Keratinocyte (primary cell): ENCODE measurements around the gene PRSS12. TPM values are rescaled to one million over a fixed set of nuclear protein-coding genes. Genes with fewer than 3 reads are reported as not detected.

Experiments used
- DNase-seq: peaks from one replicate; pipeline ENCODE4 v3.0.0-alpha.2; 2011; ENCODE audit warnings: low read depth, missing footprints, low spot score
- FAIRE-seq: peaks from 2 replicates; lab custom pipeline; 2011; peaks lifted over from hg19 to GRCh38; lab: Jason Lieb, UNC
- H2AFZ ChIP-seq: 2 replicates; pipeline ENCODE4 v1.6.0; 2012; ENCODE audit warnings: low read length, control low read depth, inconsistent platforms; ENCODE audit not compliant: control insufficient read depth
- H3K27ac ChIP-seq: 2 replicates; pipeline ENCODE4 v1.5.1; 2011; ENCODE audit warnings: low read length; ENCODE audit not compliant: control insufficient read depth, insufficient read depth
- H3K27me3 ChIP-seq: 3 replicates; pipeline ENCODE4 v1.6.0; 2011; ENCODE audit warnings: low read length; ENCODE audit not compliant: control insufficient read depth, insufficient read depth; ENCODE audit errors: extremely low read depth
- H3K36me3 ChIP-seq, 2 experiments: 2 replicates in 1 of 2; 3 replicates in 1 of 2; pipeline ENCODE4 v1.5.1; 2011; ENCODE audit warnings: low read length in 2 of 2, mild to moderate bottlenecking in 1 of 2; ENCODE audit not compliant: control insufficient read depth in 2 of 2, insufficient read depth in 2 of 2; ENCODE audit errors: extremely low read depth in 1 of 2
- H3K4me1 ChIP-seq: 3 replicates; pipeline ENCODE4 v1.5.1; 2011; ENCODE audit warnings: low read length; ENCODE audit not compliant: control insufficient read depth, insufficient read depth; ENCODE audit errors: extremely low read depth
- H3K4me2 ChIP-seq: 3 replicates; pipeline ENCODE4 v1.6.0; 2011; ENCODE audit warnings: low read depth, low read length; ENCODE audit not compliant: control insufficient read depth, insufficient read depth; ENCODE audit errors: extremely low read depth
- H3K4me3 ChIP-seq, 3 experiments: fragments of 200-600 bp in 1 of 3; sonication (generic) in 1 of 3; 2 replicates in 2 of 3; 3 replicates in 1 of 3; pipeline ENCODE4 v1.5.1; 2011 to 2016; ENCODE audit warnings: low read length in 3 of 3, mild to moderate bottlenecking in 3 of 3, control low read depth in 2 of 3, inconsistent platforms in 1 of 3, low read depth in 1 of 3, mixed read lengths in 1 of 3, mixed run types in 1 of 3, moderate library complexity in 1 of 3; ENCODE audit not compliant: control insufficient read depth in 2 of 3, insufficient read depth in 2 of 3; ENCODE audit errors: extremely low read depth in 1 of 3
- H3K79me2 ChIP-seq: 2 replicates; pipeline ENCODE4 v1.6.0; 2012; ENCODE audit warnings: low read length; ENCODE audit not compliant: control insufficient read depth, insufficient read depth
- H3K9ac ChIP-seq: 3 replicates; pipeline ENCODE4 v1.6.0; 2011; ENCODE audit warnings: low read length; ENCODE audit not compliant: control insufficient read depth, insufficient read depth; ENCODE audit errors: extremely low read depth
- H3K9me1 ChIP-seq: 3 replicates; pipeline ENCODE4 v1.6.0; 2011; ENCODE audit warnings: low read length; ENCODE audit not compliant: control insufficient read depth, insufficient read depth; ENCODE audit errors: extremely low read depth
- H3K9me3 ChIP-seq: 2 replicates; pipeline ENCODE4 v1.5.1; 2012; ENCODE audit warnings: low read depth, low read length; ENCODE audit not compliant: control insufficient read depth
- H4K20me1 ChIP-seq: 3 replicates; pipeline ENCODE4 v1.6.0; 2011; ENCODE audit warnings: low read length; ENCODE audit not compliant: control insufficient read depth, insufficient read depth; ENCODE audit errors: extremely low read depth
- CTCF ChIP-seq, 3 experiments: IDR thresholded peaks in 1 of 3; conservative IDR thresholded peaks in 1 of 3; optimal IDR thresholded peaks in 1 of 3; 2 replicates in 2 of 3; 3 replicates in 1 of 3; pipeline versions ENCODE3 to v1.5.1; 2011; ENCODE audit warnings: low read length in 3 of 3, mild to moderate bottlenecking in 3 of 3, moderate library complexity in 2 of 3, control low read depth in 1 of 3, inconsistent platforms in 1 of 3; ENCODE audit not compliant: insufficient read depth in 2 of 3; ENCODE audit errors: extremely low read depth in 1 of 3
- EZH2 ChIP-seq: IDR thresholded peaks from one replicate; pipeline ENCODE4 v1.6.1; 2012; ENCODE audit warnings: inconsistent platforms, mild to moderate bottlenecking, low read length, moderate library complexity
- dilution Hi-C: fragments of 300-500 bp; cut with MboI; formaldehyde crosslinking; loops from one replicate; pipeline ENCODE4 v1.7.0; 2020; ENCODE audit warnings: low sequenced_read_pairs; ENCODE audit not compliant: extremely low pct_ligation_motif_present
- polyA plus RNA-seq, 5 experiments: library from polyadenylated mRNA; depleted of rRNA in 3 of 5; stranded (reverse) in 3 of 5; stranded (forward) in 1 of 5; unstranded in 1 of 5; fragments of >200 nt; gene quantifications; 1 replicate in 1 of 5; 2 replicates in 3 of 5; 3 replicates in 1 of 5; pipeline versions ENCODE4 v1.2.1 to v1.2.3, GENCODE V29; 2011 to 2012; ENCODE audit warnings: missing spikeins in 2 of 5, low read depth in 1 of 5, low replicate concordance in 1 of 5

The PRSS12 gene
- polyA plus RNA-seq, 1 donor (not counting 4 experiments of a cell fraction or from before 2014, with no cell fraction given) = 16.6 TPM

DNA sequence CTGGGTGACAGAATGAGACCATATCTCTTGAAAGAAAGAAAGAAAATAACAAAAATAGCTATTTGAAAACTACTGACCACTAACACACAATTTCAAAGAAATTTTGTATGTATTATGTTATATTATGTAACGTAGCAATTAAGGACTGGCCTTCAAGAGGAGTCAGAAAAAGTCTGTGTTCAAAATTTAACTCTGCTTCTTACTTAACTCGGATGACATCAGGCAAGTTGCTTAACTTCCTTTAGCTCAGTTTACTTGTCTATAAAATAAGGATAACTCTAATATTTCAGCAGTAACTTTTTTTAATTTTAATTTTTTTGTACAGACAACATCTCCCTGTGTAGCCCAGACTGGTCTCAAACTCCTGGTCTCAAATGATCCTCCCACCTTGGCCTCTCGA lies 14.6 kb upstream of the PRSS12 start:
- H3K4me1 ChIP-seq = no peaks in the 10 kb centered on the region
- no peak for FAIRE-seq
- no peak overlapping the region for H3K4me3 ChIP-seq
- no peak overlapping the region for H2AFZ ChIP-seq
- H3K27ac ChIP-seq = no peak overlapping the region
- dilution Hi-C loops = no loop called here
- no peaks in the 10 kb centered on the region for H3K27me3 ChIP-seq
- H3K79me2 ChIP-seq = no peaks in the 10 kb centered on the region
- no peaks in the 10 kb centered on the region for H3K9me1 ChIP-seq
- no peak for DNase-seq
- no peaks in the 10 kb centered on the region for H3K36me3 ChIP-seq
- no peaks in the 10 kb centered on the region for H4K20me1 ChIP-seq
- H3K9me3 ChIP-seq = no peaks in the 10 kb centered on the region
- no peak for TF ChIP-seq EZH2
- TF ChIP-seq CTCF (optimal IDR thresholded peaks at IDR 0.05 in 1 of 3, IDR thresholded peaks at IDR 0.05 in 1 of 3, conservative IDR thresholded peaks at IDR 0.05 in 1 of 3; ENCODE audit: extremely low read depth in 1 of 3, insufficient read depth in 2 of 3, low read length in 3 of 3) = no peak
- no peak overlapping the region for H3K4me2 ChIP-seq
- H3K9ac ChIP-seq = no peak overlapping the region

DNA sequence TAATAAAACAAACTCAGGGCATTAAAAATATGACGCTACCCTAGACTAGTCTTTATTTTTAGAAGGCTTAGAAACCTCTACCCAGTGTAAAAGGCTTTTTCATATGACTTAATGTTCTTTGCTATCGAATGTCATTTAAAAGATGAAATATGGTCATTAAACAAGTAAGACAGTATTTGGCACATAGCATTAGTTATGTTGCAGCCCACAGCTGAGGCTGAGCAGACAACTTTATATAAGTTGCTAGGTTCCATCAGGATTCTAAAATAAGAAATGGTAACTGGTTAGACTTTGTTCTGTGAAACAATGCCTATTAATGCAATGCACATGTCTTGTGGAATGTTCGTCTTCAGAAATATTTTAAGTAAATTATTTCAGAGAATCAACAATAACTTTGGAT lies 10.4 kb upstream of the PRSS12 start:
- Histone ChIP-seq H3K9me3 (no peaks in the 10 kb centered on the region), H3K4me3 (no peak overlapping the region), H3K9ac (no peak overlapping the region), H3K79me2 (no peaks in the 10 kb centered on the region), H3K27ac (no peak overlapping the region), H3K36me3 (no peaks in the 10 kb centered on the region), H3K9me1 (no peaks in the 10 kb centered on the region), H4K20me1 (no peaks in the 10 kb centered on the region), H3K4me1 (no peaks in the 10 kb centered on the region), H2AFZ (no peak overlapping the region), H3K27me3 (no peaks in the 10 kb centered on the region), H3K4me2 (no peak overlapping the region)
- DNase-seq = no peak
- FAIRE-seq = no peak
- no peak for TF ChIP-seq CTCF (optimal IDR thresholded peaks at IDR 0.05 in 1 of 3, IDR thresholded peaks at IDR 0.05 in 1 of 3, conservative IDR thresholded peaks at IDR 0.05 in 1 of 3; ENCODE audit: extremely low read depth in 1 of 3, insufficient read depth in 2 of 3, low read length in 3 of 3)
- TF ChIP-seq EZH2 = no peak
- dilution Hi-C loops = no loop called here
